Measurements from ENCODE around the gene MTPN. TPM values are rescaled to one million over a fixed set of nuclear protein-coding genes. Genes with fewer than 3 reads are reported as not detected.

The MTPN gene
- total RNA-seq, 1 donor from 2014 or later, result 90.6 TPM

GRCh38 chr7:135914346-135914745 is 62.8 kb downstream of the MTPN start:
- Histone ChIP-seq H3K36me3 (ENCODE audit: control insufficient read depth, insufficient read depth, low read length) (no peaks in the 10 kb centered on the region), H3K4me3 (ENCODE audit: low read depth, low read length) (no peak overlapping the region), H3K27me3 (ENCODE audit: control insufficient read depth, insufficient read depth, low read length) (no peaks in the 10 kb centered on the region)
- peak; percentile 58 for DNase-seq (ENCODE audit: low read depth)
- TF ChIP-seq CTCF (IDR thresholded peaks at IDR 0.05; ENCODE audit: insufficient read depth, low read length, severe bottlenecking), result no peak
- FAIRE-seq, result no peak

- TF ChIP-seq CTCF (IDR thresholded peaks at IDR 0.05; ENCODE audit: insufficient read depth, low read length, severe bottlenecking), result no peak
- H3K4me3 ChIP-seq (ENCODE audit: low read depth, low read length), result no peak overlapping the region
- FAIRE-seq, result no peak
Observed at GRCh38 chr7:135913404-135913803, 63.8 kb downstream of the MTPN start.

GRCh38 chr7:135911099-135911498 is 66.1 kb downstream of the MTPN start:
- no peak for FAIRE-seq
- Histone ChIP-seq H3K36me3 (ENCODE audit: control insufficient read depth, insufficient read depth, low read length) (no peaks in the 10 kb centered on the region), H3K27me3 (ENCODE audit: control insufficient read depth, insufficient read depth, low read length) (no peaks in the 10 kb centered on the region), H3K4me3 (ENCODE audit: low read depth, low read length) (no peak overlapping the region)
- no peak for TF ChIP-seq CTCF (IDR thresholded peaks at IDR 0.05; ENCODE audit: insufficient read depth, low read length, severe bottlenecking)
- DNase-seq (ENCODE audit: low read depth), result no peak

More at GRCh38 chr7:135913404-135913803, 63.8 kb downstream of the MTPN start:
- DNase-seq (ENCODE audit: low read depth), result no peak
- no peaks in the 10 kb centered on the region for H3K27me3 ChIP-seq (ENCODE audit: control insufficient read depth, insufficient read depth, low read length)
- H3K36me3 ChIP-seq (ENCODE audit: control insufficient read depth, insufficient read depth, low read length), result no peaks in the 10 kb centered on the region

GRCh38 chr7:135910393-135911036 is 66.6 kb downstream of the MTPN start:
- FAIRE-seq (no peak), DNase-seq (ENCODE audit: low read depth) (no peak)
- H3K4me3 ChIP-seq (ENCODE audit: low read depth, low read length), result no peak overlapping the region
- no peak for TF ChIP-seq CTCF (IDR thresholded peaks at IDR 0.05; ENCODE audit: insufficient read depth, low read length, severe bottlenecking)
- H3K36me3 ChIP-seq (ENCODE audit: control insufficient read depth, insufficient read depth, low read length), result no peaks in the 10 kb centered on the region
- no peaks in the 10 kb centered on the region for H3K27me3 ChIP-seq (ENCODE audit: control insufficient read depth, insufficient read depth, low read length)

- no peak overlapping the region for H3K4me3 ChIP-seq (ENCODE audit: low read depth, low read length)
- no peak for TF ChIP-seq CTCF (IDR thresholded peaks at IDR 0.05; ENCODE audit: insufficient read depth, low read length, severe bottlenecking)
- H3K27me3 ChIP-seq (ENCODE audit: control insufficient read depth, insufficient read depth, low read length), result no peaks in the 10 kb centered on the region
- FAIRE-seq, result no peak
- no peak for DNase-seq (ENCODE audit: low read depth)
- H3K36me3 ChIP-seq (ENCODE audit: control insufficient read depth, insufficient read depth, low read length), result no peaks in the 10 kb centered on the region
Observed at GRCh38 chr7:135905858-135906257, 71.3 kb downstream of the MTPN start.

GRCh38 chr7:135905355-135905754 is 71.8 kb downstream of the MTPN start:
- no peak for DNase-seq (ENCODE audit: low read depth)
- Histone ChIP-seq H3K27me3 (ENCODE audit: control insufficient read depth, insufficient read depth, low read length) (no peaks in the 10 kb centered on the region), H3K4me3 (ENCODE audit: low read depth, low read length) (no peak overlapping the region), H3K36me3 (ENCODE audit: control insufficient read depth, insufficient read depth, low read length) (no peaks in the 10 kb centered on the region)
- FAIRE-seq, result no peak
- TF ChIP-seq CTCF (IDR thresholded peaks at IDR 0.05; ENCODE audit: insufficient read depth, low read length, severe bottlenecking), result no peak
